K562 (cell line): ENCODE data around the gene FRMD4B.

Source experiments
- CREB1 ChIP-seq, 2 experiments: sonication (generic) in 1 of 2; formaldehyde crosslinking in 1 of 2; IDR thresholded peaks; 2 replicates each; pipeline versions ENCODE4 v1.6.1 to v1.8.0; 2012 to 2022; ENCODE audit warnings: inconsistent platforms in 1 of 2, mild to moderate bottlenecking in 1 of 2, missing genetic modification reagents in 1 of 2, moderate library complexity in 1 of 2
- CTCF ChIP-seq, 3 experiments: IDR thresholded peaks in 2 of 3; conservative IDR thresholded peaks in 1 of 3; 2 replicates each; pipeline ENCODE4 v1.5.1; 2011 to 2012; ENCODE audit warnings: low read length in 3 of 3, mild to moderate bottlenecking in 3 of 3, control low read depth in 2 of 3, improper control_type of control experiment in 1 of 3, inconsistent platforms in 1 of 3, low read depth in 1 of 3, mixed read lengths in 1 of 3, moderate library complexity in 1 of 3; ENCODE audit not compliant: insufficient read depth in 2 of 3
- E2F4 ChIP-seq: sonication (generic); formaldehyde crosslinking; IDR thresholded peaks from 2 replicates; pipeline ENCODE4 v1.8.0; 2022; ENCODE audit warnings: mild to moderate bottlenecking, low read depth, missing genetic modification reagents
- HDAC1 ChIP-seq, 2 experiments: fragments of 450-650 bp; IDR thresholded peaks; 2 replicates each; pipeline ENCODE4 v1.6.1; 2016 to 2017; ENCODE audit warnings: inconsistent platforms in 1 of 2, mild to moderate bottlenecking in 1 of 2, moderate library complexity in 1 of 2
- SMARCA4 ChIP-seq: fragments of 450-650 bp; IDR thresholded peaks from 2 replicates; pipeline ENCODE4 v1.6.1; 2016
- TFAM ChIP-seq: fragments of 250-450 bp; sonication (Bioruptor Pico); conservative IDR thresholded peaks from 2 replicates; pipeline ENCODE4 v1.5.0; 2021; ENCODE audit warnings: mild to moderate bottlenecking, moderate library complexity
- U2AF1 ChIP-seq: fragments of 200-400 bp; formaldehyde crosslinking; optimal IDR thresholded peaks from 2 replicates; pipeline ENCODE3; 2017; ENCODE audit warnings: mild to moderate bottlenecking, low read depth, low read length, moderate library complexity
- ZNF174 ChIP-seq: fragments of 250-450 bp; sonication (Bioruptor Pico); IDR thresholded peaks from 2 replicates; pipeline ENCODE4 v1.4.0; 2020; ENCODE audit warnings: mild to moderate bottlenecking
- TF ChIP-seq, protein P1 (sequence below): sonication (generic); formaldehyde crosslinking; IDR thresholded peaks from 2 replicates; pipeline ENCODE4 v1.5.0; 2020; ENCODE audit warnings: missing genetic modification reagents

DNA sequence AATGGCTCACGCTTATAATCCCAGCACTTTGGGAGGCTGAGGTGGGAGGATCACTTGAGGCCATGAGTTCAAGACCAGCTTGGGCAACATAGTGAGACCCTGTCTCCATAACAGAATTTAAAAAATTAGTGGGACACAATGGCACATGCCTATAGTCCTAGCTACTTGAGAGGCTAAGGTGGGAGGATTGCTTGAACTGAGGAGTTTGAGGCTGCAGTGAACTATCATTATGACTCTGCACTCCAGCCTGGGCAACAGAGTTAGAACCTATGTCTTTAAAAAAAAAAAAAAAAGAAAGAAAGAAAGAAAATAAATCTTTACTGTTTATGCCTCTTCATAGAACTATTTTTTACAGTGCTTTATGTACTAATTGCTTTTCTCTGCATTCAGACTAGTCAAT is 178.9 kb downstream of the FRMD4B start:
- no peak for TF ChIP-seq U2AF1
- no peak for TF ChIP-seq ZNF174
- no peak for TF ChIP-seq TFAM (CRISPR knock-in tag)
- TF ChIP-seq CTCF (IDR thresholded peaks at IDR 0.05 in 2 of 3, conservative IDR thresholded peaks at IDR 0.05 in 1 of 3; ENCODE audit: insufficient read depth in 2 of 3, low read depth in 1 of 3, low read length in 3 of 3) = no peak
- no peak for TF ChIP-seq E2F4 (CRISPR knock-in tag)
- no peak for TF ChIP-seq CREB1 (IDR thresholded peaks at IDR 0.05)
- no peak for TF ChIP-seq CREB1 (CRISPR knock-in tag; IDR thresholded peaks at IDR 0.05)
- no peak for TF ChIP-seq HDAC1 (IDR thresholded peaks at IDR 0.05)
- no peak for TF ChIP-seq SMARCA4
- TF ChIP-seq, protein P1, sequence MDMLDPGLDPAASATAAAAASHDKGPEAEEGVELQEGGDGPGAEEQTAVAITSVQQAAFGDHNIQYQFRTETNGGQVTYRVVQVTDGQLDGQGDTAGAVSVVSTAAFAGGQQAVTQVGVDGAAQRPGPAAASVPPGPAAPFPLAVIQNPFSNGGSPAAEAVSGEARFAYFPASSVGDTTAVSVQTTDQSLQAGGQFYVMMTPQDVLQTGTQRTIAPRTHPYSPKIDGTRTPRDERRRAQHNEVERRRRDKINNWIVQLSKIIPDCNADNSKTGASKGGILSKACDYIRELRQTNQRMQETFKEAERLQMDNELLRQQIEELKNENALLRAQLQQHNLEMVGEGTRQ (CRISPR knock-in tag) = no peak
